Measurements from ENCODE around the gene SF3A1. TPM values are rescaled to one million over a fixed set of nuclear protein-coding genes. Genes with fewer than 3 reads are reported as not detected.

The SF3A1 gene
- total and polyA plus RNA-seq, 4 donors, result 19.6 to 41.6 (median 23.9) TPM

DNA sequence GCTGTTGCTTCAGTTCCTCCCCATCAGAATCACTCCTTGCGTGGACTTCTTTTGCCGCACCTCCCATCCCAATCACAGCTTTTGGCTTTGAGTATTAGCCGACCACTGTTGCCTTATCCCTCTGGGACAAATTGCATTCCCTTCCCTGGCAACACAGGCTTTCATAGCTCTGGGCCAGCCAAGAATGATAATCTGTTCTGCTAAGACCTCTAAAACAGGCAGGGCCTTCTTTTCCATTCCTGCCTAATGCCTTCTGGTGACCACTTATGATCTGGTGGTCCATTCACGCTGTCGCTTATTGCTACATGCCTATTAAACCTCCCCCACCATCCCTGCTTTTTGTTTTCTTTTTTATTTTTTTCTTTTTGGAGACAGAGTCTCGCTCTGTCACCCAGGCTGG is 49.7 kb upstream of the SF3A1 start:
- Histone ChIP-seq H3K9me3 (ENCODE audit: control insufficient read depth in 4 of 4, low read length in 3 of 4) (no peaks in the 10 kb centered on the region), H3K9ac (ENCODE audit: low read depth in 1 of 2, low read length in 2 of 2) (no peak overlapping the region), H3K27me3 (ENCODE audit: control insufficient read depth in 4 of 4, insufficient read depth in 4 of 4, low read length in 3 of 4) (no peaks in the 10 kb centered on the region), H3K36me3 (ENCODE audit: control insufficient read depth in 4 of 4, insufficient read depth in 3 of 4, low read depth in 1 of 4, low read length in 3 of 4) (peaks cover 5 to 44% (median 39%) of the 10 kb centered on the region in 4 donors), H3K4me3 (ENCODE audit: low read depth in 1 of 3, low read length in 3 of 3) (no peak overlapping the region), H3K27ac (ENCODE audit: low read depth in 1 of 2, low read length in 2 of 2) (no peak overlapping the region), H3K4me1 (ENCODE audit: control insufficient read depth in 4 of 4, insufficient read depth in 4 of 4, low read length in 3 of 4) (peaks cover 10 to 76% (median 66%) of the 10 kb centered on the region in 4 donors)
- TF ChIP-seq, protein P1, sequence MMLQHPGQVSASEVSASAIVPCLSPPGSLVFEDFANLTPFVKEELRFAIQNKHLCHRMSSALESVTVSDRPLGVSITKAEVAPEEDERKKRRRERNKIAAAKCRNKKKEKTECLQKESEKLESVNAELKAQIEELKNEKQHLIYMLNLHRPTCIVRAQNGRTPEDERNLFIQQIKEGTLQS (IDR thresholded peaks at IDR 0.05), result no peak
- no peak for TF ChIP-seq EGR1 (IDR thresholded peaks at IDR 0.05; ENCODE audit: low read depth in 2 of 2)
- TF ChIP-seq HNF4G (IDR thresholded peaks at IDR 0.05), result no peak
- TF ChIP-seq TAF1 (conservative IDR thresholded peaks at IDR 0.05), result no peak
- no peak for TF ChIP-seq FOXA1 (IDR thresholded peaks at IDR 0.05)
- no peak for TF ChIP-seq YY1 (IDR thresholded peaks at IDR 0.05)
- TF ChIP-seq, protein P2, sequence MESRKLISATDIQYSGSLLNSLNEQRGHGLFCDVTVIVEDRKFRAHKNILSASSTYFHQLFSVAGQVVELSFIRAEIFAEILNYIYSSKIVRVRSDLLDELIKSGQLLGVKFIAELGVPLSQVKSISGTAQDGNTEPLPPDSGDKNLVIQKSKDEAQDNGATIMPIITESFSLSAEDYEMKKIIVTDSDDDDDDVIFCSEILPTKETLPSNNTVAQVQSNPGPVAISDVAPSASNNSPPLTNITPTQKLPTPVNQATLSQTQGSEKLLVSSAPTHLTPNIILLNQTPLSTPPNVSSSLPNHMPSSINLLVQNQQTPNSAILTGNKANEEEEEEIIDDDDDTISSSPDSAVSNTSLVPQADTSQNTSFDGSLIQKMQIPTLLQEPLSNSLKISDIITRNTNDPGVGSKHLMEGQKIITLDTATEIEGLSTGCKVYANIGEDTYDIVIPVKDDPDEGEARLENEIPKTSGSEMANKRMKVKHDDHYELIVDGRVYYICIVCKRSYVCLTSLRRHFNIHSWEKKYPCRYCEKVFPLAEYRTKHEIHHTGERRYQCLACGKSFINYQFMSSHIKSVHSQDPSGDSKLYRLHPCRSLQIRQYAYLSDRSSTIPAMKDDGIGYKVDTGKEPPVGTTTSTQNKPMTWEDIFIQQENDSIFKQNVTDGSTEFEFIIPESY (IDR thresholded peaks at IDR 0.05), result no peak
- TF ChIP-seq HNF4A (conservative IDR thresholded peaks at IDR 0.05), result no peak
- TF ChIP-seq, protein P3, sequence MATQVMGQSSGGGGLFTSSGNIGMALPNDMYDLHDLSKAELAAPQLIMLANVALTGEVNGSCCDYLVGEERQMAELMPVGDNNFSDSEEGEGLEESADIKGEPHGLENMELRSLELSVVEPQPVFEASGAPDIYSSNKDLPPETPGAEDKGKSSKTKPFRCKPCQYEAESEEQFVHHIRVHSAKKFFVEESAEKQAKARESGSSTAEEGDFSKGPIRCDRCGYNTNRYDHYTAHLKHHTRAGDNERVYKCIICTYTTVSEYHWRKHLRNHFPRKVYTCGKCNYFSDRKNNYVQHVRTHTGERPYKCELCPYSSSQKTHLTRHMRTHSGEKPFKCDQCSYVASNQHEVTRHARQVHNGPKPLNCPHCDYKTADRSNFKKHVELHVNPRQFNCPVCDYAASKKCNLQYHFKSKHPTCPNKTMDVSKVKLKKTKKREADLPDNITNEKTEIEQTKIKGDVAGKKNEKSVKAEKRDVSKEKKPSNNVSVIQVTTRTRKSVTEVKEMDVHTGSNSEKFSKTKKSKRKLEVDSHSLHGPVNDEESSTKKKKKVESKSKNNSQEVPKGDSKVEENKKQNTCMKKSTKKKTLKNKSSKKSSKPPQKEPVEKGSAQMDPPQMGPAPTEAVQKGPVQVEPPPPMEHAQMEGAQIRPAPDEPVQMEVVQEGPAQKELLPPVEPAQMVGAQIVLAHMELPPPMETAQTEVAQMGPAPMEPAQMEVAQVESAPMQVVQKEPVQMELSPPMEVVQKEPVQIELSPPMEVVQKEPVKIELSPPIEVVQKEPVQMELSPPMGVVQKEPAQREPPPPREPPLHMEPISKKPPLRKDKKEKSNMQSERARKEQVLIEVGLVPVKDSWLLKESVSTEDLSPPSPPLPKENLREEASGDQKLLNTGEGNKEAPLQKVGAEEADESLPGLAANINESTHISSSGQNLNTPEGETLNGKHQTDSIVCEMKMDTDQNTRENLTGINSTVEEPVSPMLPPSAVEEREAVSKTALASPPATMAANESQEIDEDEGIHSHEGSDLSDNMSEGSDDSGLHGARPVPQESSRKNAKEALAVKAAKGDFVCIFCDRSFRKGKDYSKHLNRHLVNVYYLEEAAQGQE (IDR thresholded peaks at IDR 0.05), result no peak
- TF ChIP-seq NR2F2 (IDR thresholded peaks at IDR 0.05), result no peak
- TF ChIP-seq, protein P4, sequence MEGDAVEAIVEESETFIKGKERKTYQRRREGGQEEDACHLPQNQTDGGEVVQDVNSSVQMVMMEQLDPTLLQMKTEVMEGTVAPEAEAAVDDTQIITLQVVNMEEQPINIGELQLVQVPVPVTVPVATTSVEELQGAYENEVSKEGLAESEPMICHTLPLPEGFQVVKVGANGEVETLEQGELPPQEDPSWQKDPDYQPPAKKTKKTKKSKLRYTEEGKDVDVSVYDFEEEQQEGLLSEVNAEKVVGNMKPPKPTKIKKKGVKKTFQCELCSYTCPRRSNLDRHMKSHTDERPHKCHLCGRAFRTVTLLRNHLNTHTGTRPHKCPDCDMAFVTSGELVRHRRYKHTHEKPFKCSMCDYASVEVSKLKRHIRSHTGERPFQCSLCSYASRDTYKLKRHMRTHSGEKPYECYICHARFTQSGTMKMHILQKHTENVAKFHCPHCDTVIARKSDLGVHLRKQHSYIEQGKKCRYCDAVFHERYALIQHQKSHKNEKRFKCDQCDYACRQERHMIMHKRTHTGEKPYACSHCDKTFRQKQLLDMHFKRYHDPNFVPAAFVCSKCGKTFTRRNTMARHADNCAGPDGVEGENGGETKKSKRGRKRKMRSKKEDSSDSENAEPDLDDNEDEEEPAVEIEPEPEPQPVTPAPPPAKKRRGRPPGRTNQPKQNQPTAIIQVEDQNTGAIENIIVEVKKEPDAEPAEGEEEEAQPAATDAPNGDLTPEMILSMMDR (IDR thresholded peaks at IDR 0.05; ENCODE audit: low read depth, low read length, missing input control), result no peak
- WGBS, result 92% methylated on average over 6 of the region's 6 CpGs
- DNase-seq (ENCODE audit: low spot score), result no peak

DNA sequence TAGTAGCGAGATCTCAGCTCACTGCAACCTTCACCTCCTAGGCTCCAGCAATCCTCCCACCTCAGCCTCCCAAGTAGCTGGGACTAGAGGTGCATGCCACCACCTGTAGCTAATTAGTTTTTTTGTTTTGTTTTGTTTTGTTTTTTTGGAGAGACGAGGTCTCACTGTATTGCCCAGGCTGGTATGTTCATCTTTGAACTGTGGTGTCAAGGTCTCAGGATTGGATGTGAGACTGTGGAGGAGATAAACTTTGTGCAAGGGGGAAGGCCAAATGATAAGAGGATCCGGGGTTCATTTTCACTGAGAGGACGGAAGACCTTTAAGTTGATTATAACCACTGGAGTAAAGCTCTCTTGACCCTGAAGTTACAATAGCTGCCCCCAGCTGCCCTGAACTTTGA is 49.0 kb upstream of the SF3A1 start:
- 48% methylated on average over 4 of the region's 4 CpGs for WGBS
- no peak overlapping the region for H3K4me3 ChIP-seq (ENCODE audit: low read depth in 1 of 3, low read length in 3 of 3)
- peaks cover 10 to 74% (median 66%) of the 10 kb centered on the region in 4 donors for H3K4me1 ChIP-seq (ENCODE audit: control insufficient read depth in 4 of 4, insufficient read depth in 4 of 4, low read length in 3 of 4)
- H3K27ac ChIP-seq (ENCODE audit: low read depth in 1 of 2, low read length in 2 of 2), result peak overlapping the region in 1 of 2 donors; percentile 27
- no peak for DNase-seq (ENCODE audit: low spot score)
- H3K9me3 ChIP-seq (ENCODE audit: control insufficient read depth in 4 of 4, low read length in 3 of 4), result no peaks in the 10 kb centered on the region
- peaks cover 5 to 41% (median 36%) of the 10 kb centered on the region in 4 donors for H3K36me3 ChIP-seq (ENCODE audit: control insufficient read depth in 4 of 4, insufficient read depth in 3 of 4, low read depth in 1 of 4, low read length in 3 of 4)
- H3K27me3 ChIP-seq (ENCODE audit: control insufficient read depth in 4 of 4, insufficient read depth in 4 of 4, low read length in 3 of 4), result no peaks in the 10 kb centered on the region
- H3K9ac ChIP-seq (ENCODE audit: low read depth in 1 of 2, low read length in 2 of 2), result no peak overlapping the region
- TF ChIP-seq SP1 (IDR thresholded peaks at IDR 0.05), result peak; percentile 11
- TF ChIP-seq RXRA (IDR thresholded peaks at IDR 0.05), result peak in 1 of 2 donors; percentile 22
- TF ChIP-seq EGR1 (IDR thresholded peaks at IDR 0.05; ENCODE audit: low read depth in 2 of 2), result no peak
- TF ChIP-seq, protein P2 (IDR thresholded peaks at IDR 0.05), result no peak
- TF ChIP-seq, protein P5, sequence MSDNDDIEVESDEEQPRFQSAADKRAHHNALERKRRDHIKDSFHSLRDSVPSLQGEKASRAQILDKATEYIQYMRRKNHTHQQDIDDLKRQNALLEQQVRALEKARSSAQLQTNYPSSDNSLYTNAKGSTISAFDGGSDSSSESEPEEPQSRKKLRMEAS (IDR thresholded peaks at IDR 0.05), result no peak
- TF ChIP-seq NR2F2 (IDR thresholded peaks at IDR 0.05), result no peak
- TF ChIP-seq HNF4G (IDR thresholded peaks at IDR 0.05), result no peak
- TF ChIP-seq GABPA (IDR thresholded peaks at IDR 0.05 in 1 of 2, conservative IDR thresholded peaks at IDR 0.05 in 1 of 2), result no peak
- TF ChIP-seq HNF4A (conservative IDR thresholded peaks at IDR 0.05), result peak; percentile 70 to 73
- TF ChIP-seq, protein P3 (IDR thresholded peaks at IDR 0.05), result no peak

All from liver (tissue), 9 donors.